ENCODE results near the gene MUC13. TPM values are rescaled to one million over a fixed set of nuclear protein-coding genes. Genes with fewer than 3 reads are reported as not detected.

Gene MUC13
- polyA plus RNA-seq, 2 of the 4 experiments (the other 2 are of a cell fraction) = 5.5 to 8.8 TPM

- no peak for TF ChIP-seq FOSB (CRISPR knock-in tag; IDR thresholded peaks at IDR 0.05)
- TF ChIP-seq MAZ (IDR thresholded peaks at IDR 0.05; ENCODE audit: borderline replicate concordance, low read depth, low read length) = no peak
- TF ChIP-seq, protein P1, sequence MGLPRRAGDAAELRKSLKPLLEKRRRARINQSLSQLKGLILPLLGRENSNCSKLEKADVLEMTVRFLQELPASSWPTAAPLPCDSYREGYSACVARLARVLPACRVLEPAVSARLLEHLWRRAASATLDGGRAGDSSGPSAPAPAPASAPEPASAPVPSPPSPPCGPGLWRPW (IDR thresholded peaks at IDR 0.05) = no peak
- TF ChIP-seq CHD2 (IDR thresholded peaks at IDR 0.05; ENCODE audit: low read length, partially characterized antibody) = no peak
Observed at GRCh38 chr3:124873226-124873625, 61.3 kb downstream of the MUC13 start (continued).

- no peaks in the 10 kb centered on the region for H3K9me3 ChIP-seq
- peaks cover 31% of the 10 kb centered on the region for H3K4me1 ChIP-seq
- H3K4me3 ChIP-seq = no peak overlapping the region
- no peak overlapping the region for H3K4me2 ChIP-seq
- ChIA-PET CTCF (interaction anchor here (2.5 kb wide), 1 partner anchor 11 kb away, joined by 8 read pairs; no protein-coding TSS in a partner anchor), POLR2A (no interaction called here)
- no peak for ATAC-seq
- peak overlapping the region in 1 of 2 experiments; percentile 61; a peak in 3 of 6 replicates for H3K27ac ChIP-seq
- no peak for FAIRE-seq
- no peak for TF ChIP-seq SREBF2 (IDR thresholded peaks at IDR 0.05)
- TF ChIP-seq MAZ (IDR thresholded peaks at IDR 0.05; ENCODE audit: borderline replicate concordance, low read depth, low read length) = no peak
- no peak for TF ChIP-seq ZSCAN20 (CRISPR knock-in tag; IDR thresholded peaks at IDR 0.05)
- no peak for TF ChIP-seq NPAS2 (CRISPR knock-in tag; IDR thresholded peaks at IDR 0.05; ENCODE audit: borderline replicate concordance)
- no peak for TF ChIP-seq MAFK (IDR thresholded peaks at IDR 0.05; ENCODE audit: partially characterized antibody)
- no peak for TF ChIP-seq EHF (CRISPR knock-in tag; IDR thresholded peaks at IDR 0.05)
- no peak for TF ChIP-seq JUNB (IDR thresholded peaks at IDR 0.05)
- TF ChIP-seq CBX8 (IDR thresholded peaks at IDR 0.05) = no peak
- no peak for TF ChIP-seq TFCP2L1 (CRISPR knock-in tag; IDR thresholded peaks at IDR 0.05)
- TF ChIP-seq POLR2A (IDR thresholded peaks at IDR 0.05; ENCODE audit: low read length) = no peak
- TF ChIP-seq, protein P2, sequence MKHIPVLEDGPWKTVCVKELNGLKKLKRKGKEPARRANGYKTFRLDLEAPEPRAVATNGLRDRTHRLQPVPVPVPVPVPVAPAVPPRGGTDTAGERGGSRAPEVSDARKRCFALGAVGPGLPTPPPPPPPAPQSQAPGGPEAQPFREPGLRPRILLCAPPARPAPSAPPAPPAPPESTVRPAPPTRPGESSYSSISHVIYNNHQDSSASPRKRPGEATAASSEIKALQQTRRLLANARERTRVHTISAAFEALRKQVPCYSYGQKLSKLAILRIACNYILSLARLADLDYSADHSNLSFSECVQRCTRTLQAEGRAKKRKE (CRISPR knock-in tag; IDR thresholded peaks at IDR 0.05; ENCODE audit: low read depth) = no peak
- no peak for TF ChIP-seq RARB (CRISPR knock-in tag; IDR thresholded peaks at IDR 0.05)
- no peak for TF ChIP-seq NFE2L2 (conservative IDR thresholded peaks at IDR 0.05; ENCODE audit: low read length)
- no peak for TF ChIP-seq EHMT2 (IDR thresholded peaks at IDR 0.05; ENCODE audit: low read depth)
- TF ChIP-seq, protein P3, sequence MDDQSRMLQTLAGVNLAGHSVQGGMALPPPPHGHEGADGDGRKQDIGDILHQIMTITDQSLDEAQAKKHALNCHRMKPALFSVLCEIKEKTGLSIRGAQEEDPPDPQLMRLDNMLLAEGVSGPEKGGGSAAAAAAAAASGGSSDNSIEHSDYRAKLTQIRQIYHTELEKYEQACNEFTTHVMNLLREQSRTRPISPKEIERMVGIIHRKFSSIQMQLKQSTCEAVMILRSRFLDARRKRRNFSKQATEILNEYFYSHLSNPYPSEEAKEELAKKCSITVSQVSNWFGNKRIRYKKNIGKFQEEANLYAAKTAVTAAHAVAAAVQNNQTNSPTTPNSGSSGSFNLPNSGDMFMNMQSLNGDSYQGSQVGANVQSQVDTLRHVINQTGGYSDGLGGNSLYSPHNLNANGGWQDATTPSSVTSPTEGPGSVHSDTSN (IDR thresholded peaks at IDR 0.05) = no peak
- no peak for TF ChIP-seq JUN (IDR thresholded peaks at IDR 0.05)
- TF ChIP-seq ESRRA (IDR thresholded peaks at IDR 0.05; ENCODE audit: borderline replicate concordance, low read length) = no peak
- DNase-seq (ENCODE audit: low read depth in 1 of 2, low spot score in 1 of 2) = no peak
- WGBS (ENCODE audit: missing lambda C conversion rate) = 89% methylated on average over 3 of the region's 3 CpGs
Observed at GRCh38 chr3:124867511-124867910, 67.0 kb downstream of the MUC13 start.

- Histone ChIP-seq H3K4me1 (peaks cover 69% of the 10 kb centered on the region), H3K27ac (peak overlapping the region; percentile 83 to 90), H3K4me2 (no peak overlapping the region), H3K4me3 (no peak overlapping the region), H3K9me3 (peaks cover 15% of the 10 kb centered on the region; the same call in 2 of the 3 replicates)
- ATAC-seq (no peak), FAIRE-seq (no peak), DNase-seq (ENCODE audit: low read depth in 1 of 2, low spot score in 1 of 2) (no peak)
- TF ChIP-seq POLR2A (IDR thresholded peaks at IDR 0.05; ENCODE audit: low read length) = no peak
- TF ChIP-seq RFX5 (IDR thresholded peaks at IDR 0.05) = no peak
- TF ChIP-seq JUNB (IDR thresholded peaks at IDR 0.05) = no peak
- TF ChIP-seq, protein P4, sequence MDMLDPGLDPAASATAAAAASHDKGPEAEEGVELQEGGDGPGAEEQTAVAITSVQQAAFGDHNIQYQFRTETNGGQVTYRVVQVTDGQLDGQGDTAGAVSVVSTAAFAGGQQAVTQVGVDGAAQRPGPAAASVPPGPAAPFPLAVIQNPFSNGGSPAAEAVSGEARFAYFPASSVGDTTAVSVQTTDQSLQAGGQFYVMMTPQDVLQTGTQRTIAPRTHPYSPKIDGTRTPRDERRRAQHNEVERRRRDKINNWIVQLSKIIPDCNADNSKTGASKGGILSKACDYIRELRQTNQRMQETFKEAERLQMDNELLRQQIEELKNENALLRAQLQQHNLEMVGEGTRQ (IDR thresholded peaks at IDR 0.05) = no peak
- TF ChIP-seq NPAS2 (CRISPR knock-in tag; IDR thresholded peaks at IDR 0.05; ENCODE audit: borderline replicate concordance) = no peak
- no peak for TF ChIP-seq POLR2AphosphoS2 (conservative IDR thresholded peaks at IDR 0.05; ENCODE audit: low read length)
- TF ChIP-seq, protein P5, sequence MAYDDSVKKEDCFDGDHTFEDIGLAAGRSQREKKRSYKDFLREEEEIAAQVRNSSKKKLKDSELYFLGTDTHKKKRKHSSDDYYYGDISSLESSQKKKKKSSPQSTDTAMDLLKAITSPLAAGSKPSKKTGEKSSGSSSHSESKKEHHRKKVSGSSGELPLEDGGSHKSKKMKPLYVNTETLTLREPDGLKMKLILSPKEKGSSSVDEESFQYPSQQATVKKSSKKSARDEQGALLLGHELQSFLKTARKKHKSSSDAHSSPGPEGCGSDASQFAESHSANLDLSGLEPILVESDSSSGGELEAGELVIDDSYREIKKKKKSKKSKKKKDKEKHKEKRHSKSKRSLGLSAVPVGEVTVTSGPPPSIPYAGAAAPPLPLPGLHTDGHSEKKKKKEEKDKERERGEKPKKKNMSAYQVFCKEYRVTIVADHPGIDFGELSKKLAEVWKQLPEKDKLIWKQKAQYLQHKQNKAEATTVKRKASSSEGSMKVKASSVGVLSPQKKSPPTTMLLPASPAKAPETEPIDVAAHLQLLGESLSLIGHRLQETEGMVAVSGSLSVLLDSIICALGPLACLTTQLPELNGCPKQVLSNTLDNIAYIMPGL (CRISPR knock-in tag; IDR thresholded peaks at IDR 0.05; ENCODE audit: borderline replicate concordance) = no peak
- TF ChIP-seq SREBF2 (IDR thresholded peaks at IDR 0.05) = no peak
- no peak for TF ChIP-seq MAZ (IDR thresholded peaks at IDR 0.05; ENCODE audit: borderline replicate concordance, low read depth, low read length)
- TF ChIP-seq, protein P6, sequence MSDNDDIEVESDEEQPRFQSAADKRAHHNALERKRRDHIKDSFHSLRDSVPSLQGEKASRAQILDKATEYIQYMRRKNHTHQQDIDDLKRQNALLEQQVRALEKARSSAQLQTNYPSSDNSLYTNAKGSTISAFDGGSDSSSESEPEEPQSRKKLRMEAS (IDR thresholded peaks at IDR 0.05) = no peak
- no peak for TF ChIP-seq ELK1 (IDR thresholded peaks at IDR 0.05; ENCODE audit: low read depth, low read length)
- no peak for TF ChIP-seq RNF2 (IDR thresholded peaks at IDR 0.05; ENCODE audit: borderline replicate concordance, low read depth)
- TF ChIP-seq, protein P3 (IDR thresholded peaks at IDR 0.05) = no peak
- TF ChIP-seq PHF8 (IDR thresholded peaks at IDR 0.05; ENCODE audit: borderline replicate concordance, low read depth) = no peak
- CTCF ChIA-PET = interaction anchor here (1.0 to 3.7 kb wide), 5 partner anchors 14 to 94 kb away, joined by 3 to 17 read pairs (median 4); no protein-coding TSS in a partner anchor
- 92% methylated on average over 2 of the region's 2 CpGs for WGBS (ENCODE audit: missing lambda C conversion rate)
- POLR2A ChIA-PET = interaction anchor here (2.2 kb wide), 1 partner anchor 17 kb away, joined by 8 read pairs; no protein-coding TSS in a partner anchor
Observed at GRCh38 chr3:124862006-124862405, 72.5 kb downstream of the MUC13 start.
